ENCODE results near the gene HTR1D.

Gene HTR1D

GRCh38 chr1:23184212-23184934 is 32.9 kb downstream of the HTR1D start:
- DNase-seq (ENCODE audit: low read depth), result no peak

GRCh38 chr1:23179862-23180261 is 37.4 kb downstream of the HTR1D start:
- no peak for DNase-seq (ENCODE audit: low read depth)

DNA sequence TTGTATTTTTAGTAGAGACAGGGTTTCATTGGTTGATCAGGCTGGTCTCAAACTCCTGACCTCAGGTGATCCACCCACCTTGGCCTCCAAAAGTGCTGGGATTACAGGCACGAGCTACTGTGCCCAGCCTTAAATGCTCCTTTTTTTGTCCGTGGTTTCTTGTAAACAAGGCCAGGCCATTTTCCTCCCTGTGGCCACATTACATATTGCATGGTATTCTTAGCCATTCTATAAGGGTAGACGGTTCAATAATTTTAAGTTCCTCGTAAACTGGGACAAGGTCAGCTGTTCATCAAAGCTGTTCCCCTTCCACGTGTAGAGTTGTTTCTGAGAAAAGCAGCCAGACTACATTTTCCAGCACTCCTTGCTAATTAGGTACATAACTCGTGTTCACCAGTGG is 38.4 kb downstream of the HTR1D start:
- DNase-seq (ENCODE audit: low read depth), result no peak

DNA sequence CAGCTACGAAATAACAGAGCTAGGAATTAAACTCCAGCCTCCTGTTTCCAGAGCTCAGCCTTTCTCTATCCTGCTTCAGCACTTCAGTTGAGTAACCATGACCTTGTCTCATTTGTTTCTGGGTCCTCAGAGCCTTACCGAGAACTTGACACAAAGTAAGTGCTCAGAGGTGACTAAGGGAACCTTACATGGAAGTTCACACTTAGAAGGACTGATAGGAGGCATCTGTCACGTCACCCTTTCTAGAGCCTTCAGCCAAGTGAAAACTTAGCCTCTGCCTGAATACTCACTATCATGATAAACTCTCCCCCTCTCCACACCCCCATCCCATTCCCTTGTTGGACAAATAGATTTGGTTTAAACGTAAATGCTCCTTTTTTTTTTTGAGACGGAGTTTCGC is 38.9 kb downstream of the HTR1D start:
- DNase-seq (ENCODE audit: low read depth), result no peak

GRCh38 chr1:23177438-23178380 is 39.6 kb downstream of the HTR1D start:
- DNase-seq (ENCODE audit: low read depth), result no peak

DNA sequence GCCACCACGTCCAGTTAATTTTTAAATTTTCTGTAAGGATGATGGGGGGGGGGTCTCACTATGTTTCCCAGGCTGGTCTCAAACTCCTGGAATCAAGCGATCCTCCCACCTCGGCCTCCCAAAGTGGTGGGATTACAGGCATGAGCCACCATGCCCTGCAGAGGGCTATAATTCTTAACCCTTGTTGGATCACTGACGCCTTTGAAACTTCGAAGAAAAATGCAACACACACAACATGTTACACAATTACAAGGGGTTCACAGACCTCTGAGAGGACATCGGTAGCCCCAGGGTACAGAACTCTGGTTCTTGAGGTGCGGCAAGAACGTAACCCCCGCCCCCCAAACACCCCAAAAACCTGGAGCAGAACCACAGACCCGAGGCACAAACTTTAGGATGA is 40.3 kb downstream of the HTR1D start:
- no peak for DNase-seq (ENCODE audit: low read depth)

GRCh38 chr1:23174426-23175110 is 42.7 kb downstream of the HTR1D start:
- DNase-seq (ENCODE audit: low read depth), result no peak

DNA sequence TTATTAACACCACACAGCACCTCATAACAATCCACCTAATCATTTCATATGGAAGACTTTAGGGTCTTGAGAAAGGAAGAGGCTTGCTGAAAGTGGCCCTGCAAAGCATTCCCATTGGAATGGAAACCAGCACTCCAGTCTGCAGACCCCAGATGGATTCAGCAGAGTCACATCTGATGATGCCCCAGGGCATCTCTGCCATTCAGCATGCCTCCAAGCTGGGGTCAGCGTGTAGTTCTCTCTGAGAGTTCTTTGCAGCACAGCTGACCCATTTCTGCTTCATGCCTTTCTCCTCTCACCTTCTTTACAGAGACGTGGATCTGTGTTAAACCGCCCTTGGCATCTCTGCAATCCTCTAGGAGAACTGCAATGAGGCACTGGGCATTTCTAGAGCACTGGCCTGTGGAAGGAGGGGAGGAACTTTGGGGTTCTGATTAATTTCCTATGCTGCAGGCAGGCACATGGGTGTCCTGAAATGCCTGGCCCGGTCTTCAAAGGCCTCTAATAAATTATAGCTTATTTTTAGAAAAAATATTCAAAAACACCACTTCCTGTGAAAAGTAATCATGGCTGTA is 46.0 kb downstream of the HTR1D start:
- no peak for DNase-seq (ENCODE audit: low read depth)

- DNase-seq (ENCODE audit: low read depth), result no peak
Observed at GRCh38 chr1:23169727-23170335, 47.5 kb downstream of the HTR1D start.

GRCh38 chr1:23169195-23169575 is 48.1 kb downstream of the HTR1D start:
- DNase-seq (ENCODE audit: low read depth), result no peak

DNA sequence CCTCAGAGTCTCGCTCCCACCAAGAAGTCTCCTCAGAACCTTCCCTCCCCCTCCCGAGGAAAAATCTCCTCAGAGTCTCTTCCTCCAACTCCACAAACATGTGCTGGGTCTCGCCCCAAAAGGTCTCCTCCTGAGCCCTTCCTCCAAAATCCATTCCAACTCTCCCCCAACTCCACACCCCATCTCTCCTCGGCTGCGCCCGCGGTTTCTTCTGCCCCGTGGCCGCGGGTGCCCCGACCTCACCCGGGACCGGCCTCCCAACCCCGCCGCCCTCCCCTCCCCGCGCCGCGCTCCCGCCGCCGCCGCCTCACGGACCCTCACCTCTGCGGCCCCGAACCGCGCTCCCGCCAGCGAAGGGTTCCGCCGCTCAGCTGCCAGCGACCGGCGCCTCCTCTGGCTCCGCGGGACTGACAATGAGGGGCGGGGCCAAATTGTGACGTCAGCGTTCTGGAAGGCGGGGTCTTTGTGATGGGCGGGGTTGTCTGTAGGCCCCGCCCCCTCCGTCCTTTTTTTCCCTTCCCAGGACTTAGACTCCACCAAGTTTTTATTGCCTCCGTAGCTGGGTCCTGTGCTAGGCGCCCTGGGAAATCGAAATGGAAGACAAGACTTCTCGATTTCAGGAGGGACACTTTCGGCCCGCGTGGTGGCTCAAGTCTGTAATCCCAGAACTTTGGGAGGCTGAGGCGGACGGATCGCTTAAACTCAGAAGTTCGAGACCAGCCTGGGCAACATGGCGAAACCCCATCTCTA is 48.7 kb downstream of the HTR1D start, which contains the start of gene LUZP1:
Gene LUZP1 (minus strand): TSS at position 412 of the 750 bp plus-strand sequence.
- peak; percentile 81 for DNase-seq (ENCODE audit: low read depth)

- no peak for DNase-seq (ENCODE audit: low read depth)
Observed at GRCh38 chr1:23168079-23168444, 49.2 kb downstream of the HTR1D start.

DNA sequence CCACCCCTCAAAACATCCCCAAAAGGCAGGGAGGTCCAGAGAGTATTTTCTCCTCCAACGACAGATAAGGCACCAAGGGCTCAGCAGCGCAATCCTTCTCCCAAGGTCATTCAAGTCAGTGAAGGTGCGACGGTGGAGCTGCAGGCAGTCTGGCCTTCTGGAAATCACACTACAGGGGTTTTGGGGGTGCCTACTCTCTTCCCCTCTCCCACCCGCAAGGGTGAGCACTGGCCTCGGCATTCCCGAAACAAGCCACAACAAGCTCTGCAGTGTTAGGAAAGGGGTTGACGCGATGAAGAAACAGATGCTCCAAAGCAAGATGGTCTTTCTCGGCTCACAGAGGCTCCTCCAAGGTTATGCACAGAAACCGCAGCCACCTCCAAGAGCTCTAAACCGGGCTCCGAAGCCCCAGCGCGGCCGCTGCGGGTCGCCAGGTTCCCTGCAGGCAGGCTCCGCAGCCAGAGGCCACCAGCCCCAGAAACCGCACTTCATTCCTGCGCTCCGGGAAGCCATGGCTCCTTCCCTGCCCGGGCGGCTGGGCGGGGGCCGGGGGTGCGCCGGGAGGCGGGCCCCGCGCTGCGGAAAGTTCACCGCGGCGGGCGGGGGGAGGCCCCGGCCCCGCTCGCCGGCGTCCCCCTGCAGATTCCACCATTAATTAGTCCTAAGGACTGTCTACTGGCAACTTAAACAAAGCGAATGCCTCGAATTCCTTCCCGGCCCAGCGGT is 49.8 kb downstream of the HTR1D start:
- no peak for DNase-seq (ENCODE audit: low read depth)

GRCh38 chr1:23166854-23167253 is 50.4 kb downstream of the HTR1D start:
- no peak for DNase-seq (ENCODE audit: low read depth)

DNA sequence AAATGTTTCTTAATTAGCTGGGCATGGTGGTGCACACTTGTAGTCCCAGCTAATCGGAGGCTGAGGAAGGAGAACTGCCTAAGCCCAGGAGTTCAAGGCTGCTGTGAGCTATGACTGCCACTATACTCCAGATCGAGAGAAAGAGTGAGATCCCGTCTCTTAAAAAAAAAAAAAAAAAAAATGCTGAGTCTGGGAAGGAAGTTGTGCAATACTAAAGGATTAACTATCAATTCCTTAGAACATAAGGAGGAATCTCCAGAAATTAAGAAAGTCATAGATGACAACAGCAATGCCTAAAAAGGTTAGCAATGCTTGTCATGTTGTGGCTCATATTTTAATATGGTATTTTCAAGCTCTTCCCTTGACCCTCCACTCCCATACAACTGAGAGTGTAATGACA is 53.9 kb downstream of the HTR1D start:
- no peak for DNase-seq (ENCODE audit: low read depth)

GRCh38 chr1:23159963-23160877 is 57.1 kb downstream of the HTR1D start:
- DNase-seq (ENCODE audit: low read depth), result no peak

- DNase-seq (ENCODE audit: low read depth), result no peak
Observed at GRCh38 chr1:23156940-23157339, 60.4 kb downstream of the HTR1D start.

DNA sequence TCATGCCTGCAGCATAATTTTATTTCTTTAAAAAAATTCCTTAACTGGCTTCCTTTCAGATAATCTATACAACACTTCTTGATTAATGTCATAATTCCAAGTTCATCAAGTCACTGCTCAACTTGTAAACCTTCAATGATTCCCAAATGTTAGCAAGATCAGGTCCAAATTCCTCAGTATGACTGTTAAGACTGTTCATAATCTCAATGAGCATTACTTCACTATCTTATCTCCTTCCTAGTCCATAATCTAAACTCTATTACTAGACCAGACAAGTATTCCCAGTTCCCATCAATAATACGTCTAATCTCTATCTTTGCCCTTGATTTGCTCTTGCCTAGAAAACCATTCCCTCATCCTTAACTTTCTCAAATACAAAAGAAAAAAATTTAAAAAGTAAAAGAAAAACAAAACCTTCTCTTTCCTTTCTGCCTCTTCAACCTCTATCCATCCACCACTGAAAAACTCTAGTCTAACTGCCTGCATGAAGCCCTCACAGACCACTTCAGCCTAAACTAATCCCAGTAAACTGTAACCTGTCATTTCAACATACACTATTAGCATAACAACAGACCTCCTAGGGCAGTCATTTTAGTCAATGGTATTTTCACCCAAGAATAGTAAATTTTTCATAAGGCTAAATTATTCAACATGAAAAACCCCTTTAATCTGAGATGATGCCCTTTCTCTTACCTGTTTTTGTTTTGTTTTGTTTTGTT is 64.2 kb downstream of the HTR1D start:
- DNase-seq (ENCODE audit: low read depth), result no peak

DNA sequence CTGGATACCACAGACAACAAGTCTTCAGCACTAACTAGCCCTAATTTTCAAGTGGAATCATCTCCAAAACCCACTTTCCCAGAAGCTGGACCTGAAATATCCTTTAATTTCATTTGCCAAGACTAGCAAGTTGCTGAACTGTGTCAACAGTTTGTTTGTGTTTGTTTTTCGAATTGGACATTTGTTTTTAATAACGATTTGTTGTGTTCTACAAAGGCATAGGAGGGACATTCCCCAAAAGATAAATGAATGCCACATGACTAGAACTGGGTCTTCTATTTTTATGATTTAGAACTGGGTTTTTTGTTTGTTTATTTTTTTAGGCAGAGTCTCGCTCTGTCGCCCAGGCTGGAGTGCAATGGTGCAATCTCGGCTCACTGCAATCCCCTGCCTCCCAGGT is 66.6 kb downstream of the HTR1D start:
- no peak for DNase-seq (ENCODE audit: low read depth)

Measured in stimulated activated CD8-positive, alpha-beta memory T cell treated with anti-CD3 and anti-CD28 coated beads, Interleukin-15, amount 100 ng/mL, for 24 hours (primary cell).